Psoas muscle (tissue), 8 donors: ENCODE data around the gene VMO1. TPM values are rescaled to one million over a fixed set of nuclear protein-coding genes. Genes with fewer than 3 reads are reported as not detected.
A peak's percentile ranks its signal among the peaks of the same experiment; 100 is the strongest.

Experiments used
- ATAC-seq, 4 donors: fragments of 200-7000 bp; cut with Tn5 transposase; one replicate each; pipeline ENCODE4 v1.9.1; 2020; ENCODE audit warnings: moderate library complexity in 3 of 4, mild to moderate bottlenecking in 2 of 4
- DNase-seq, 2 donors: peaks; one replicate each; pipeline ENCODE4 v3.0.0-alpha.2; 2020
- H3K27ac ChIP-seq: fragments of 200-600 bp; one replicate; pipeline ENCODE4 v1.8.0; 2022
- H3K27me3 ChIP-seq, 3 donors: fragments of 200-600 bp in 1 of 3; one replicate each; pipeline versions ENCODE4 v1.6.1 to v1.8.0; 2013 to 2022; ENCODE audit warnings: low read length in 2 of 3, mild to moderate bottlenecking in 2 of 3, moderate library complexity in 1 of 3; ENCODE audit not compliant: insufficient read depth in 3 of 3
- H3K36me3 ChIP-seq, 2 donors: fragments of 200-600 bp in 1 of 2; one replicate each; pipeline versions ENCODE4 v1.6.1 to v1.8.0; 2013 to 2022; ENCODE audit warnings: low read depth in 1 of 2, mild to moderate bottlenecking in 1 of 2, moderate library complexity in 1 of 2; ENCODE audit not compliant: insufficient read depth in 1 of 2
- H3K4me1 ChIP-seq: fragments of 200-600 bp; one replicate; pipeline ENCODE4 v1.8.0; 2022
- H3K4me3 ChIP-seq: fragments of 200-600 bp; one replicate; pipeline ENCODE4 v1.8.0; 2022; ENCODE audit warnings: mild to moderate bottlenecking
- H3K9me3 ChIP-seq: fragments of 200-600 bp; one replicate; pipeline ENCODE4 v1.8.0; 2022
- WGBS, 3 donors: extraction: QIAGEN DNeasy Blood & Tissue Kit; methylation state at CpG; one replicate each; pipeline versions ENCODE4 v1.1.6 to v1.1.7; 2013; 5-methylcytosine and 5-hydroxymethylcytosine counted together
- intact Hi-C, 2 donors: fragments of 100-400 bp; cut with DNase I; formaldehyde crosslinking; loops; one replicate each; pipeline versions ENCODE4 v1.11.0 to v1.14.2; 2022
- polyA plus RNA-seq, 3 donors: library from polyadenylated mRNA; stranded (reverse); fragments of 200-250 nt; gene quantifications; one replicate each; pipeline ENCODE4 v1.2.3, GENCODE V29; 2013
- total RNA-seq, 4 donors: library from RNA; stranded (reverse); fragmentation: NEBNext Ultra II Directional in 2 of 4; extraction: Animal tissue kit (Norgen Biotek cat#: 25700) in 2 of 4; gene quantifications; one replicate each; pipeline versions ENCODE4 v1.2.1 to v1.2.4, GENCODE V29; 2021 to 2023
- TF ChIP-seq, protein P1 (sequence below): fragments of 200-600 bp; IDR thresholded peaks from one replicate; pipeline ENCODE4 v1.8.0; 2022; ENCODE audit warnings: antibody characterized with exemption
- donor health status: healthy with polysubstance abuse.
- donor health status: DM: no; HTN: no; CAD: no; lungs with moderate emphysema.
- donor health status: Bipolar disorder and iron deficiency.
- donor health status: healthy.
- donor health status: DM: yes; HTN: yes; CAD: no.
- donor health status: DM: no; HTN: no; CAD: no.
- donor health status: DM: no; HTN: no; CAD: no.
- donor health status: DM: yes; HTN: yes; CAD: no.

The VMO1 gene
- total and polyA plus RNA-seq, 7 donors: 0.42 to 3.1 (median 0.84) TPM

- Histone ChIP-seq H3K9me3 (no peaks in the 10 kb centered on the region), H3K27me3 (peaks cover 0 to 9% (median 0%) of the 10 kb centered on the region in 3 donors), H3K4me3 (no peak overlapping the region), H3K36me3 (no peaks in the 10 kb centered on the region), H3K4me1 (no peaks in the 10 kb centered on the region), H3K27ac (no peak overlapping the region)
- DNase-seq (peak in 1 of 2 donors; percentile 1), ATAC-seq (no peak)
- TF ChIP-seq, protein P1, sequence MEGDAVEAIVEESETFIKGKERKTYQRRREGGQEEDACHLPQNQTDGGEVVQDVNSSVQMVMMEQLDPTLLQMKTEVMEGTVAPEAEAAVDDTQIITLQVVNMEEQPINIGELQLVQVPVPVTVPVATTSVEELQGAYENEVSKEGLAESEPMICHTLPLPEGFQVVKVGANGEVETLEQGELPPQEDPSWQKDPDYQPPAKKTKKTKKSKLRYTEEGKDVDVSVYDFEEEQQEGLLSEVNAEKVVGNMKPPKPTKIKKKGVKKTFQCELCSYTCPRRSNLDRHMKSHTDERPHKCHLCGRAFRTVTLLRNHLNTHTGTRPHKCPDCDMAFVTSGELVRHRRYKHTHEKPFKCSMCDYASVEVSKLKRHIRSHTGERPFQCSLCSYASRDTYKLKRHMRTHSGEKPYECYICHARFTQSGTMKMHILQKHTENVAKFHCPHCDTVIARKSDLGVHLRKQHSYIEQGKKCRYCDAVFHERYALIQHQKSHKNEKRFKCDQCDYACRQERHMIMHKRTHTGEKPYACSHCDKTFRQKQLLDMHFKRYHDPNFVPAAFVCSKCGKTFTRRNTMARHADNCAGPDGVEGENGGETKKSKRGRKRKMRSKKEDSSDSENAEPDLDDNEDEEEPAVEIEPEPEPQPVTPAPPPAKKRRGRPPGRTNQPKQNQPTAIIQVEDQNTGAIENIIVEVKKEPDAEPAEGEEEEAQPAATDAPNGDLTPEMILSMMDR: no peak
- 81 to 84% (median 83%) methylated on average over 10 of the region's 10 CpGs for WGBS, 3 donors
- intact Hi-C loops: no loop called here
These were observed 26.4 kb downstream of the VMO1 start for GRCh38 chr17:4759776-4760236.

DNA sequence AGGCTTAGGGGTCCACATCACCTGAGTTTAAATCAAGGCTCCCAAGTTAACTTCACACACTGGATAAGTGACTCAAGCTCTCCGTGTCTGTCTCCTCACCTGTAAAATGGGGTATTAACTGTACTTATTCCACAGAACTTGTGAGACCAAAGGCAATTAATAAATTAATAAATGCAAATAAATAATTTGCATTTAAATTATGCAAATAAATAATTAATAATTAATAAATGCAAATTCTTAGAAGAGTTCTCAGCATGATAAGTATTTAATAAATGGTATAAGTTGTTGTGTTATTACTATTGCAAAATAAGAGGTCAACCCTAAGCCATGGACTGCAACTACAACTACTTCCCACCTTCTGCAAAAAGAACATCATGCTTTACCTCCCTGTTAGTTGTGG, 32.8 kb downstream of the VMO1 start:
- no peak overlapping the region for H3K27ac ChIP-seq
- DNase-seq (no peak), ATAC-seq (no peak)
- H3K4me3 ChIP-seq: no peak overlapping the region
- H3K4me1 ChIP-seq: no peaks in the 10 kb centered on the region
- H3K36me3 ChIP-seq: no peaks in the 10 kb centered on the region
- intact Hi-C loops: no loop called here
- peaks cover 4 to 66% (median 7%) of the 10 kb centered on the region in 3 donors for H3K27me3 ChIP-seq
- TF ChIP-seq, protein P1: no peak
- no peaks in the 10 kb centered on the region for H3K9me3 ChIP-seq
- WGBS, 3 donors: 79 to 85% (median 81%) methylated on average over 1 of the region's 1 CpG

DNA sequence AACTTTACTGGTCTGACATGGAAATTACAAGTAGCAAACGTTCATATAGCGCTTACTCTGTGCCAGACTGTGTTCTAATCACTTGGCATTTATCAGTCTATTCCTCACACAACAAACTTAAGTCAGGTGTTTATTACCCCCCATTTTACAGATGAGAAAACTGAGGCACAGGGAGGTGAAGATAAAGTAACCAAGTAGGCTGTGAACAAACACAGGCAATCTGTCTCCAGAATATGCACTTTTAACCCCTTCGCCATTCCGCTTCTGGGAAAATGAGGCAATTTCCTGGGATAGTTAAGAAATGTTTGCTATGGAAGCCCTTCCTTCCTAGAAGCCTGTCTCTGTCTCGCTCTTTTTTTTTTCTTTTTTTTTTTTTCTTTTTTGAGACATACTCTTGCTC, 34.2 kb downstream of the VMO1 start:
- no peak for DNase-seq

GRCh38 chr17:4750606-4751005, 35.6 kb downstream of the VMO1 start:
- 27 to 50% (median 28%) methylated on average over 3 of the region's 3 CpGs for WGBS, 3 donors
- no peaks in the 10 kb centered on the region for H3K36me3 ChIP-seq
- no peak for DNase-seq
- no peaks in the 10 kb centered on the region for H3K9me3 ChIP-seq
- H3K4me1 ChIP-seq: no peaks in the 10 kb centered on the region
- H3K27me3 ChIP-seq: peaks cover 4 to 88% (median 14%) of the 10 kb centered on the region in 3 donors
- no peak for ATAC-seq
- TF ChIP-seq, protein P1: no peak
- intact Hi-C loops: no loop called here
- H3K4me3 ChIP-seq: no peak overlapping the region
- no peak overlapping the region for H3K27ac ChIP-seq

More for the DNA sequence above, 34.2 kb downstream of the VMO1 start:
- Histone ChIP-seq H3K36me3 (no peaks in the 10 kb centered on the region), H3K27ac (no peak overlapping the region), H3K9me3 (no peaks in the 10 kb centered on the region), H3K4me3 (no peak overlapping the region), H3K27me3 (peaks cover 4 to 76% (median 7%) of the 10 kb centered on the region in 3 donors), H3K4me1 (no peaks in the 10 kb centered on the region)
- intact Hi-C loops: no loop called here
- no peak for ATAC-seq
- WGBS, 3 donors: 52 to 63% (median 55%) methylated on average over 5 of the region's 5 CpGs
- TF ChIP-seq, protein P1: no peak

GRCh38 chr17:4748686-4749085, 37.5 kb downstream of the VMO1 start:
- WGBS, 3 donors: 44 to 49% (median 48%) methylated on average over 4 of the region's 4 CpGs
- H3K4me3 ChIP-seq: no peak overlapping the region
- no peaks in the 10 kb centered on the region for H3K9me3 ChIP-seq
- intact Hi-C loops: no loop called here
- no peak overlapping the region for H3K27ac ChIP-seq
- H3K36me3 ChIP-seq: no peaks in the 10 kb centered on the region
- no peak for DNase-seq
- H3K27me3 ChIP-seq: peaks cover 1 to 92% (median 30%) of the 10 kb centered on the region in 3 donors
- ATAC-seq: peak in 1 of 4 donors; percentile 27
- H3K4me1 ChIP-seq: no peaks in the 10 kb centered on the region
- TF ChIP-seq, protein P1: no peak
